K562 (cell line): ENCODE measurements around the gene ARID3B. TPM values are rescaled to one million over a fixed set of nuclear protein-coding genes. Genes with fewer than 3 reads are reported as not detected.
A peak's percentile ranks its signal among the peaks of the same experiment; 100 is the strongest.

Experiments
- ATAC-seq: fragments of 200-7000 bp; cut with Tn5 transposase; 3 replicates; pipeline ENCODE4 v1.9.1; 2020; ENCODE audit warnings: moderate library complexity
- BruUV-seq: library from RNA; stranded (reverse); fragments of 400-500 nt; replicated peaks from 2 replicates; lab custom pipeline; 2021; lab: Mats Ljungman, UMichigan
- CTCF ChIA-PET: fragments of 300-600 bp; formaldehyde crosslinking; extraction: SDS; loops from one replicate; lab custom pipeline; 2021; ENCODE audit warnings: low intra/inter-chr PET ratio; lab: Yijun Ruan, JAX
- POLR2A ChIA-PET: fragments of 300-600, 350-650 bp; sonication (Branson Sonifier 250); formaldehyde crosslinking; extraction: SDS; loops from one replicate; lab custom pipeline; 2021; ENCODE audit warnings: antibody characterized with exemption, inconsistent platforms; lab: Yijun Ruan, JAX
- DNase-seq, 4 experiments: peaks; one replicate each; pipeline versions ENCODE4 v3.0.0 to v3.0.0-alpha.2; 2011 to 2018; ENCODE audit warnings: low spot score in 3 of 4, mixed read lengths in 3 of 4; ENCODE audit errors: extremely low read depth in 1 of 4
- FAIRE-seq: peaks from 2 replicates; lab custom pipeline; 2011; peaks lifted over from hg19 to GRCh38; lab: Jason Lieb, UNC
- H2AFZ ChIP-seq: 2 replicates; pipeline ENCODE4 v1.6.0; 2011; ENCODE audit warnings: low read depth, low read length, control low read depth, inconsistent platforms
- H3K27ac ChIP-seq: fragments of 200-600 bp; 3 replicates; pipeline ENCODE4 v1.8.0; 2011; ENCODE audit warnings: low read depth, mild to moderate bottlenecking, control low read depth, inconsistent platforms, low read length, moderate library complexity, mixed read lengths; ENCODE audit errors: extremely low read depth
- H3K27me3 ChIP-seq, 2 experiments: fragments of 300-600 bp in 1 of 2; 2 replicates in 1 of 2; 3 replicates in 1 of 2; pipeline versions ENCODE4 v1.6.0 to v1.8.0; 2011; ENCODE audit warnings: inconsistent platforms in 2 of 2, low read length in 2 of 2, mild to moderate bottlenecking in 1 of 2, mixed read lengths in 1 of 2, moderate library complexity in 1 of 2; ENCODE audit not compliant: control insufficient read depth in 2 of 2, insufficient read depth in 2 of 2
- H3K36me3 ChIP-seq: fragments of 300-600 bp; 3 replicates; pipeline ENCODE4 v1.8.0; 2011; ENCODE audit warnings: mild to moderate bottlenecking, low read length, inconsistent platforms; ENCODE audit not compliant: control insufficient read depth, insufficient read depth
- H3K4me1 ChIP-seq, 2 experiments: fragments of 200-600 bp in 1 of 2; replicated peaks in 1 of 2; 2 replicates in 1 of 2; 3 replicates in 1 of 2; pipeline versions ENCODE4 v1.5.1 to v1.8.0; 2011; ENCODE audit warnings: inconsistent platforms in 2 of 2, low read length in 2 of 2, mild to moderate bottlenecking in 1 of 2, mixed read lengths in 1 of 2, moderate library complexity in 1 of 2; ENCODE audit not compliant: control insufficient read depth in 2 of 2, insufficient read depth in 2 of 2
- H3K4me2 ChIP-seq: 2 replicates; pipeline ENCODE4 v1.6.1; 2011; ENCODE audit warnings: low read length, control low read depth, inconsistent platforms, mixed read lengths; ENCODE audit not compliant: insufficient read depth
- H3K4me3 ChIP-seq: fragments of 200-600 bp; sonication (generic), shearing (Covaris generic); 2 replicates; pipeline ENCODE4 v1.5.1; 2016; ENCODE audit warnings: control low read depth, inconsistent platforms
- H3K79me2 ChIP-seq: fragments of 200-600 bp; 3 replicates; pipeline ENCODE4 v1.8.0; 2011; ENCODE audit warnings: low read length, inconsistent platforms; ENCODE audit not compliant: control insufficient read depth, insufficient read depth
- H3K9ac ChIP-seq, 2 experiments: 2 replicates each; pipeline versions ENCODE4 v1.6.0 to v1.6.1; 2011; ENCODE audit warnings: low read depth in 2 of 2, low read length in 2 of 2, control low read depth in 1 of 2, inconsistent platforms in 1 of 2, mild to moderate bottlenecking in 1 of 2, mixed read lengths in 1 of 2; ENCODE audit not compliant: insufficient read depth in 1 of 2
- H3K9me1 ChIP-seq: one replicate; pipeline ENCODE4 v1.6.0; 2011; ENCODE audit warnings: inconsistent platforms, mild to moderate bottlenecking, low read length, moderate library complexity; ENCODE audit not compliant: control insufficient read depth, insufficient read depth
- H3K9me3 ChIP-seq: replicated peaks from 2 replicates; pipeline ENCODE4 v1.5.1; 2011; ENCODE audit warnings: low read depth, low read length, inconsistent platforms; ENCODE audit not compliant: control insufficient read depth, insufficient read depth
- H4K20me1 ChIP-seq: replicated peaks from 2 replicates; pipeline ENCODE4 v1.6.1; 2011; ENCODE audit warnings: low read length, inconsistent platforms, mixed read lengths; ENCODE audit not compliant: control insufficient read depth, insufficient read depth
- E2F1 ChIP-seq: sonication (generic); formaldehyde crosslinking; IDR thresholded peaks from 2 replicates; pipeline ENCODE4 v1.8.1; 2023; ENCODE audit warnings: mild to moderate bottlenecking, missing genetic modification reagents, moderate library complexity
- GTF2A2 ChIP-seq: IDR thresholded peaks from 2 replicates; pipeline ENCODE4 v1.6.1; 2016; ENCODE audit warnings: mild to moderate bottlenecking, missing genetic modification characterization, missing compliant biosample characterization
- HNRNPUL1 ChIP-seq: fragments of 200-400 bp; formaldehyde crosslinking; IDR thresholded peaks from 2 replicates; pipeline ENCODE4 v1.6.1; 2017; ENCODE audit warnings: low read length
- MBD1 ChIP-seq: fragments of 250-450 bp; sonication (Bioruptor Pico); IDR thresholded peaks from 2 replicates; pipeline ENCODE4 v1.8.0; 2022; ENCODE audit warnings: inconsistent platforms
- MCM2 ChIP-seq: fragments of 450-650 bp; IDR thresholded peaks from 2 replicates; pipeline ENCODE4 v1.6.1; 2017; ENCODE audit warnings: low read depth, mild to moderate bottlenecking
- POLR2A ChIP-seq: fragments of 450-650 bp; conservative IDR thresholded peaks from 2 replicates; pipeline ENCODE4 v1.6.1; 2016
- POLR2G ChIP-seq: fragments of 200-400 bp; formaldehyde crosslinking; IDR thresholded peaks from 2 replicates; pipeline ENCODE4 v1.6.1; 2017; ENCODE audit warnings: low read depth, mild to moderate bottlenecking, antibody characterized with exemption, low read length, moderate library complexity
- RB1 ChIP-seq: fragments of 450-650 bp; IDR thresholded peaks from 2 replicates; pipeline ENCODE4 v1.6.1; 2017; ENCODE audit warnings: low read depth, mild to moderate bottlenecking
- WGBS: fragments of 100-300 bp; shearing (Covaris generic); methylation state at CpG from one replicate; pipeline ENCODE4 v1.1.6; 2016; ENCODE audit warnings: low coverage, mixed read lengths; ENCODE audit not compliant: insufficient coverage; ENCODE audit errors: missing lambda C conversion rate; 5-methylcytosine and 5-hydroxymethylcytosine counted together
- in situ Hi-C: fragments of 300-500 bp; cut with MboI; formaldehyde crosslinking; loops from 4 replicates; pipeline ENCODE4 v1.15.0; 2018; ENCODE audit warnings: inconsistent platforms, mixed read lengths
- intact Hi-C: fragments of 100-400 bp; cut with micrococcal nuclease; formaldehyde crosslinking; loops from 2 replicates; pipeline ENCODE4 v1.14.2; 2022
- polyA plus RNA-seq, 8 experiments: library from polyadenylated mRNA; depleted of rRNA in 4 of 8; stranded (reverse) in 5 of 8; unstranded in 3 of 8; fragments of >200 nt; fragmentation: Nextera tagmentation in 2 of 8; fragmentation: Illumina TruSeq in 1 of 8; extraction: Ambion mirVana in 2 of 8; extraction: Trizol in 1 of 8; gene quantifications; 2 replicates each; pipeline versions ENCODE4 v1.2.1 to v1.2.3, GENCODE V29; 2011 to 2014; ENCODE audit warnings: inconsistent platforms in 1 of 8, missing spikeins in 1 of 8
- total RNA-seq, 7 experiments: library from RNA; depleted of rRNA in 6 of 7; stranded (reverse); fragments of >200 nt in 6 of 7; fragmentation: Illumina TruSeq in 2 of 7; extraction: Trizol in 2 of 7; gene quantifications; 2 replicates each; pipeline versions ENCODE4 v1.2.1 to v1.2.3, GENCODE V29; 2011 to 2021; ENCODE audit warnings: low replicate concordance in 1 of 7
- TF ChIP-seq, protein P1 (sequence below): fragments of 200-800 bp; sonication (Bioruptor generic); IDR thresholded peaks from 2 replicates; pipeline ENCODE4 v1.6.1; 2016; ENCODE audit warnings: missing genetic modification characterization, missing compliant biosample characterization

ARID3B gene
- total and polyA plus RNA-seq, 9 of the 15 experiments (the other 6 are each of a cell fraction or from before 2014, with no cell fraction given) = 0.32 to 15.1 (median 7.1) TPM

- no TSS peak for BruUV-seq
- no peak overlapping the region for H3K9ac ChIP-seq
- H3K79me2 ChIP-seq = no peaks in the 10 kb centered on the region
- no peaks in the 10 kb centered on the region; a peak in 1 of 5 replicates for H3K4me1 ChIP-seq
- no peak for FAIRE-seq
- DNase-seq = no peak
- no peaks in the 10 kb centered on the region for H3K9me3 ChIP-seq
- H4K20me1 ChIP-seq = peaks cover 26% of the 10 kb centered on the region
- intact Hi-C loops = no loop called here
- peaks cover 99% of the 10 kb centered on the region for H3K36me3 ChIP-seq
- H2AFZ ChIP-seq = no peak overlapping the region
- no peak overlapping the region for H3K4me2 ChIP-seq
- 90% methylated on average over 5 of the region's 5 CpGs for WGBS
- POLR2A ChIA-PET = interaction anchor here (0.6 to 2.0 kb wide), 3 partner anchors 10 to 328 kb away, joined by 3 to 19 read pairs (median 3); no protein-coding TSS in a partner anchor
- ATAC-seq = no peak
- no peaks in the 10 kb centered on the region for H3K27me3 ChIP-seq
- no peak overlapping the region for H3K4me3 ChIP-seq
- TF ChIP-seq RB1 (no peak), HNRNPUL1 (no peak), E2F1 (no peak), MCM2 (no peak), POLR2A (0 out of 2 replicates have a peak, but pooled peaks have one; percentile 1), MBD1 (CRISPR knock-in tag) (no peak), GTF2A2 (tag) (no peak), POLR2G (0 out of 2 replicates have a peak, but pooled peaks have one; percentile 29)
- TF ChIP-seq, protein P1, sequence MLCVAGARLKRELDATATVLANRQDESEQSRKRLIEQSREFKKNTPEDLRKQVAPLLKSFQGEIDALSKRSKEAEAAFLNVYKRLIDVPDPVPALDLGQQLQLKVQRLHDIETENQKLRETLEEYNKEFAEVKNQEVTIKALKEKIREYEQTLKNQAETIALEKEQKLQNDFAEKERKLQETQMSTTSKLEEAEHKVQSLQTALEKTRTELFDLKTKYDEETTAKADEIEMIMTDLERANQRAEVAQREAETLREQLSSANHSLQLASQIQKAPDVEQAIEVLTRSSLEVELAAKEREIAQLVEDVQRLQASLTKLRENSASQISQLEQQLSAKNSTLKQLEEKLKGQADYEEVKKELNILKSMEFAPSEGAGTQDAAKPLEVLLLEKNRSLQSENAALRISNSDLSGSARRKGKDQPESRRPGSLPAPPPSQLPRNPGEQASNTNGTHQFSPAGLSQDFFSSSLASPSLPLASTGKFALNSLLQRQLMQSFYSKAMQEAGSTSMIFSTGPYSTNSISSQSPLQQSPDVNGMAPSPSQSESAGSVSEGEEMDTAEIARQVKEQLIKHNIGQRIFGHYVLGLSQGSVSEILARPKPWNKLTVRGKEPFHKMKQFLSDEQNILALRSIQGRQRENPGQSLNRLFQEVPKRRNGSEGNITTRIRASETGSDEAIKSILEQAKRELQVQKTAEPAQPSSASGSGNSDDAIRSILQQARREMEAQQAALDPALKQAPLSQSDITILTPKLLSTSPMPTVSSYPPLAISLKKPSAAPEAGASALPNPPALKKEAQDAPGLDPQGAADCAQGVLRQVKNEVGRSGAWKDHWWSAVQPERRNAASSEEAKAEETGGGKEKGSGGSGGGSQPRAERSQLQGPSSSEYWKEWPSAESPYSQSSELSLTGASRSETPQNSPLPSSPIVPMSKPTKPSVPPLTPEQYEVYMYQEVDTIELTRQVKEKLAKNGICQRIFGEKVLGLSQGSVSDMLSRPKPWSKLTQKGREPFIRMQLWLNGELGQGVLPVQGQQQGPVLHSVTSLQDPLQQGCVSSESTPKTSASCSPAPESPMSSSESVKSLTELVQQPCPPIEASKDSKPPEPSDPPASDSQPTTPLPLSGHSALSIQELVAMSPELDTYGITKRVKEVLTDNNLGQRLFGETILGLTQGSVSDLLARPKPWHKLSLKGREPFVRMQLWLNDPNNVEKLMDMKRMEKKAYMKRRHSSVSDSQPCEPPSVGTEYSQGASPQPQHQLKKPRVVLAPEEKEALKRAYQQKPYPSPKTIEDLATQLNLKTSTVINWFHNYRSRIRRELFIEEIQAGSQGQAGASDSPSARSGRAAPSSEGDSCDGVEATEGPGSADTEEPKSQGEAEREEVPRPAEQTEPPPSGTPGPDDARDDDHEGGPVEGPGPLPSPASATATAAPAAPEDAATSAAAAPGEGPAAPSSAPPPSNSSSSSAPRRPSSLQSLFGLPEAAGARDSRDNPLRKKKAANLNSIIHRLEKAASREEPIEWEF = no peak
- TF ChIP-seq, all 486 proteins: peak for 2
- H3K27ac ChIP-seq = no peak overlapping the region
- H3K9me1 ChIP-seq = peaks cover 8% of the 10 kb centered on the region
- in situ Hi-C loops = no loop called here
- CTCF ChIA-PET = no interaction called here
These were observed 86.7 kb downstream of the ARID3B start for GRCh38 chr15:74627766-74628165.
